DMS153 treated with DMSO at 0.1 percent for 48 hours (cell line): ENCODE results near the gene HCN2.
"Not testable (repeated sequence)": the region's sequence is repeated elsewhere in the genome, so short reads cannot be mapped to it uniquely, and the experiment has no call there.

Experiments
- DNase-seq: peaks from one replicate; lab custom pipeline; 2025; ENCODE audit not compliant: unreplicated experiment; lab: John Stamatoyannopoulos, UW

HCN2 gene

DNA sequence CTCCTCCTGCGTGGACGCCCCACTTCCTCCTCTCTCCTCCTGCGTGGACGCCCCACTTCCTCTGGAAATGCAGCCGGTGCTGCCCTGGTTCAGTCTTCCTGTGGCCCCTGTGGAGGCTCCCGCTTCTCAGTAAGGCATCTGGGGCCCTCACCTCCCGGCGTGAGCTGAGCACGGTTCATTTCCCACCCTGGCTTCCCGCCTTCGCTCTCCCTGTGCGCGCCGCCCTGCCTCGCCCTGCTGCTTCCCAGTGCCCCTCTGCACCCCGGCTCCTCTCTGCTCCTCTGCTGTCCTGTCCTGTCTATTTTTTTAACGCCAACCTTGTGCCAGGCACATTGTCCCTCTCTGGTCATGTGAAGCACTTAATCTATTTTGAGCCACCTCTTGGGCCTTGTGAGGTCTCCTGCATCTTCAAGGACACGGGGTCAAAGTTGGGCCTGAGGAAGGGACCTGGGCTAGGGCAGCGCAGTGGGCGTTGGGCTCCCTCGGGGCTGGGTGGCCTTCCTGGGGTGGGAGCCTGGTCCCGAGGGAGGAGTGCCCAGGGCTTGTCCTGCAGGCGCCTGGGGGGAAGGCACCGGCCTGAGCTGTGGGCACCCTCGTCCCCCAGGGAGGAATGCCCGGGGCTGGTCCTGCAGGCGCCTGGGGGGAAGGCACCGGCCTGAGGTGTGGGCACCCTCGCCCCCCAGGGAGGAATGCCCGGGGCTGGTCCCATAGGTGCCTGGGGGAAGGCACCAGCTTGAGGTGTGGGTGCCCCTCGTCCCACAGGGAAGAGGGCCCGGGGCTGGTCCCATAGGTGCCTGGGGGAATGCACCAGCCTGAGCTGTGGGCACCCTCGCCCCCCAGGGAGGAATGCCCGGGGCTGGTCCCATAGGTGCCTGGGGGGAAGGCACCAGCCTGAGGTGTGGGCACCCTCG lies 13.0 kb downstream of the HCN2 start:
- DNase-seq = no peak

DNA sequence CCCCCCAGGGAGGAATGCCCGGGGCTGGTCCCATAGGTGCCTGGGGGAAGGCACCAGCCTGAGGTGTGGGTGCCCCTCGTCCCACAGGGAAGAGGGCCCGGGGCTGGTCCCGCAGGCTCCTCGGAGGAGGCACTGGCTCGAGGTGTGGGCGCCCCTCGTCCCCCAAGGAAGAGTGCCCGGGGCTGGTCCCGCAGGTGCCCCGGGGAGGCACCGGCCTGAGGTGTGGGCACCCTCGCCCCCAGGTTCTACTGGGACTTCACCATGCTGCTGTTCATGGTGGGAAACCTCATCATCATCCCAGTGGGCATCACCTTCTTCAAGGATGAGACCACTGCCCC lies 13.6 kb downstream of the HCN2 start:
- DNase-seq = not testable (repeated sequence)

DNA sequence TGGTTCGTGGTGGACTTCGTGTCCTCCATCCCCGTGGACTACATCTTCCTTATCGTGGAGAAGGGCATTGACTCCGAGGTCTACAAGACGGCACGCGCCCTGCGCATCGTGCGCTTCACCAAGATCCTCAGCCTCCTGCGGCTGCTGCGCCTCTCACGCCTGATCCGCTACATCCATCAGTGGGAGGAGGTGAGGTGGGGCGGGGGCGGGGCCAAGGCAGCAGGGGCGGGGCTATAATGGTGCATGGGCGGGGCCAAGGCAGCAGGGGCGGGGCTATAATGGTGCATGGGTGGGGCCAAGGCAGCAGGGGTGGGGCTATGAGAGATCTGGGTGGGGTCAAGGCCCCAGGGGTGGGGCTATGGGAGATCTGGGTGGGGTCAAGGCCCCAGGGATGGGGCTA lies 14.1 kb downstream of the HCN2 start:
- not testable (repeated sequence) for DNase-seq

DNA sequence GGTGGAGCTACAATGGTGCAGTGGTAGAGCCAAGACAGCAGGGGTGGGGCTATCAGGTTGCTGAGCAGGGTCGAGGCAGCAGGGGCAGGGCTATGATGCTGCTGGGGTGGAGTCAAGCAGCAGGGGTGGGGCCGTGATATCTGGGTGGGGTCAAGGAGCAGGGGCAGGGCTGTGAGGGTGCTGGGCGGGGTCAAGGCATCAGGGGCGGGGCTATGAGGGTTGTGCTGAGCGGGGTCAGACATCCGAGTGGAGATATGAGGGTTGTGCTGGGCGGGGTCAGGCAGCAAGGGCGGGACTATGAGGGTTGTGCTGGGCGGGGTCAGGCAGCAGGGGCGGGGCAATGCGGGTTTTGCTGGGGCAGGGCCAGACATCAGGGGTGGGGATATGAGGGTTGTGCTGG lies 14.7 kb downstream of the HCN2 start:
- DNase-seq = no peak

DNA sequence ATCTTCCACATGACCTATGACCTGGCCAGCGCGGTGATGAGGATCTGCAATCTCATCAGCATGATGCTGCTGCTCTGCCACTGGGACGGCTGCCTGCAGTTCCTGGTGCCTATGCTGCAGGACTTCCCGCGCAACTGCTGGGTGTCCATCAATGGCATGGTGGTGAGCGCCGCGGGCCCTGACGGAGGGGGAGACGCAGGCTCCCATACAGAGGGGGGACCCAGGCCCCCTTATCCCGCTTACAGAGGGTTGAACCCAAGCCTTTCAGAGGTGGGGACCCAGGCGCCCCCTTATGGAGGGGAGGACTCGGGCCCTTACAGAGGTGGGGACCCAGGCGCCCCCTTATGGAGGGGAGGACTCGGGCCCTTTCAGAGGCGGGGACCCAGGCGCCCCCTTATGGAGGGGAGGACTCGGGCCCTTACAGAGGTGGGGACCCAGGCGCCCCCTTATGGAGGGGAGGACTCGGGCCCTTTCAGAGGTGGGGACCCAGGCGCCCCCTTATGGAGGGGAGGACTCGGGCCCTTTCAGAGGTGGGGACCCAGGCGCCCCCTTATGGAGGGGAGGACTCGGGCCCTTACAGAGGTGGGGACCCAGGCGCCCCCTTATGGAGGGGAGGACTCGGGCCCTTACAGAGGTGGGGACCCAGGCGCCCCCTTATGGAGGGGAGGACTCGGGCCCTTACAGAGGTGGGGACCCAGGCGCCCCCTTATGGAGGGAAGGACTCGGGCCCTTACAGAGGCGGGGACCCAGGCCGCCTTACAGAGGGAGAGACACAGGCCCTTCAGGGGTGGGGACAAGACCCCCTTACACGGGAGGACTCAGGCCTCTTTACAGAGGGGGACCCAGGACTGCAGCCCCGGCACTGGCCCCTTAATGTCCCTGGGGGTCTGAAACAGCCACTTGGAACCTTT lies 15.6 kb downstream of the HCN2 start:
- DNase-seq = not testable (repeated sequence)

DNA sequence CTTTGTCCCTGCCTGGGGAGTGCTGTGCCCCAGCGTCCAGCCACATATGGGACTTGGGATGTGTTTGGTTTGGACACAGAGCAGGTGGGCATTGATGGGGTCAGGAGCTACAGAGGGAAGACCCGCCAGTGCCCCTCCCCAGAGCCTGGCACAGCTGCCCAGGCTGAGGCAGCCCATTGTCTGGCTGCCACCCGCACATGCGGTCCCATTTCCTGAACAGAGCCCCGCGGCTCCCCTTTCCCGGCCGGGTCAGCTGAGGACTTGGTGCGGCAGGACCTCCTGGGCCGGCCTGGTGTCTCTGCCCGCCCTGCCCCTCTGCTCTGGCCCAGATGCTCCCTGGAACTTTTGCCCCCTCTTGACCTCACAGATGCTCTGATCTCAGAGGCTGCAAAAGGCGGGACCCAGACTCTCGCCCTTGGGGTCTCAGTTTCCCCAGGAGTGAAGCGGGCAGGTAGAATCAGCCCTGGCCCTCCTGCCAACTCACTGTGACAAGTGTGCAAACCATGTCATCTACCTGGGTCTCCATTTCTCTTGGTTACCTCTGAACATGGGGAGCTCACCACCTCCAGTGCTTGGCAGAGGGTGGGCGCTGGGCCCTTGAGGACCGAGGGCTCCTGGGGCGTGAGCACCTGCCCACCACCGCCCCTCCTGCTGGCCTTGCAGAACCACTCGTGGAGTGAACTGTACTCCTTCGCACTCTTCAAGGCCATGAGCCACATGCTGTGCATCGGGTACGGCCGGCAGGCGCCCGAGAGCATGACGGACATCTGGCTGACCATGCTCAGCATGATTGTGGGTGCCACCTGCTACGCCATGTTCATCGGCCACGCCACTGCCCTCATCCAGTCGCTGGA lies 17.8 kb downstream of the HCN2 start:
- DNase-seq = no peak

DNA sequence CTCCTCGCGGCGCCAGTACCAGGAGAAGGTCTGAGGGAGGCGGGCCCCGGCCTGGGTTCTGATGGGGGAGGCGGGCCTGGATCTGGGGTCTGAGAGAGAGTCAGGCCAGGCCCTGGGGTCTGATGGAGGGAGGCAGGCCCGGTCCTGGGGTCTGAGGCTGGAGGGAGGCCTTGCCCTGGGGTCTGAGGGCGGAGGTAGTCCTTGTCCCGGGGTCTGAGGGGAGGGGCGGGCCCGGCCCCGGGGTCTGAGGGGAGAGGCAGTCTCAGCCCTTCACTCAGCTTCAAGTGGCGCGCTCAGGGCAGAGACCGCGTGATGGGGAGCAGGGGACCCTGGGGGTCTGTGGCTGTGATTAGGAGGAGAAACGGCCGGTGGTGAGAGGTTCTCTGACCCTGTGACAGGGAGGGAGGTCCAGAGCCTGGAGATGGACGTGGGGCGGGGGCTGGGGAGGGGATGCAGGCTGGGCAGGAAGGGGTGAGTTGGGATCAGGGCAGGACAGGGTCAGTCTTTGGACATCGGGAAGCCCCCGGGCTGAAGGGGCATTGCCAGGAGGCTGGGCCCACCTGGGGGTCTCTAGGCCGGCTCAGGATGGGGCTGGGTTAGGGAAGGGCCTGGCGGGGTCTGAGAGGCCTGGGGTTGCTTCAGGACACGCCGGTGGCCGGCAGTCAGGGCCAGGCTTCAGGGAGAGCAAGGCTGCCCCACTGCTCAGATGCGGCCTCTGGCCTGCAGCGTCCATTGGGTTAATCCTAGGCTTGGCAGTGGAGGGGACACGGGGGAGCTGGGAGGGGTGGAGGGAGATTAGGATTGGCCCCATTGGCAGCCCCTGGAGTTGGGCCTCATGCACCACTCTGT lies 18.7 kb downstream of the HCN2 start:
- DNase-seq = no peak

DNA sequence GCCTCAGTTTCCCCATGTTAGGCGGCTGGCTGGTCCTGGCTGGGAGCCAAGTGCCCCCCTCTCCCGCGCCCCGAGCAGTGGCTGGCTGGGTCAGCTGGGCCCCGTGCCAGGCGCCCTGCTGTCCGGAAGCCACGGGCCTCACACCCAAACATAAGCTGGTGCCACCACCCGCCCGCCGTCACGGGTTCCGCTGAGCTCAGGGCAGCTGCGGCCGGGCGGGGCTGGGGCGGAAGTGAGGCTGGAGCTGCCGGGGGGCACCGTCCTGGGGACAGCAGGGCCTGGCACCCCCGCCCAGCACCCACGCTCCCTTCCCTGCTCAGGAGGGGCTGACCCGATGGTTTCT lies 19.3 kb downstream of the HCN2 start:
- no peak for DNase-seq

DNA sequence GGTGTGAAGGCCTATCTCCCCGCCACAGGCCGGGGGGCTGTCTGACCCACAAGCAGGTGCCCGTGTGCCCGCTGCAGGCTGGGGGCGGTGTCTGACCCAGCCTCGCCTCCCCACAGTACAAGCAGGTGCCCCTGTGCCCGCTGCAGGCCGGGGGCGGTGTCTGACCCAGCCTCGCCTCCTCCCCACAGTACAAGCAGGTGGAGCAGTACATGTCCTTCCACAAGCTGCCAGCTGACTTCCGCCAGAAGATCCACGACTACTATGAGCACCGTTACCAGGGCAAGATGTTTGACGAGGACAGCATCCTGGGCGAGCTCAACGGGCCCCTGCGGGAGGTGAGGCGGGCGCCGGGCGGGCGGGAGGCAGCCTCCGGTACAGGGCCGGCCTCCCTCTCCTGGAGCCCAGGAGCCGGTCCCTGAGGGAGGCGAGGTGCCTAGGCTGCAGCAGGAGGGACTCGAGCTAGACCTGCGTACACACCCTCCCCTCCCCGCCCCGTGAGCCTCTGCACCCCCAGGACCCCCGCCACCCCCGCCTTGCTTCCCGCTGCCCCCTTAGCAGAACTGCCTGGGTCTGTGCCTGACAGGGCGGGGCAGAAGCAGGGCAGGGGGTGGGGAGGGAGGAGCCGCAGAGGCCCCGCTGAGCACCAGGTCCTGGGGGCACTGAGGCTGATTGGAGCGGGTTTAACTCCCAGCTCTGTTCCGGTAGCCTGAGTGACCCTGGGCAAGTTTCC lies 20.6 kb downstream of the HCN2 start:
- no peak for DNase-seq

DNA sequence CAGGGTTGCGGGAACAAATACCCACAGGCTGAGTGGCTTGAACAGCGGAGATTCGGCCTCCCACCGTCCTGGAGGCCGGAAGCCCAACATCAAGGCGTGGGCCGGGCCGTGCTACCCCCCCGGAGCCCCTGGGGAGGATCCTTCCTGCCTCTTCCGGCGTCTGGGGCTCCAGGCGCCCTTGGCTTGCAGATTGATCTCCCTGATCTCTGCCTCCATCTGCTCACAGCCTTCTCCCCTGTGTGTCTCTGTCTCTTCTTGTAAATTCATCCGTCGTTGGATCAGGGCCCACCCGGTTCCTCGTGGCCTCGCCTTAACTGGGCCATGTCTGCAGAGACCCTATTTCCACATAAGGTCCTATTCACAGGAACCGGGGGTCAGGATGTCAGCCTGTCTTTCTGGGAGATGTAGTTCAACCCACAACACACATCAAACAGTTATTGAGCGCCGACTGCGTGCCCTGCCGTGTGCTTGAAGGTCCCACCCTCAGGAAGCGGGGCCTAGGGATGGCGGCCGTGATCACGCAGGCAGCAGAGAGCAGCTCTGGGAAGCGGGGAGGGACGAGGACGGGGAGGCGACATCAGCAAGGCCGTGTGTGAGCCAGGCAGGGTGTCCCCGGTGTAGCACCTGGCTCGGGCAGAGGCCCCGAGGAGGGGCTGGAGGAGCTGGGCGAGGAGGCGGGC lies 21.3 kb downstream of the HCN2 start:
- no peak for DNase-seq

DNA sequence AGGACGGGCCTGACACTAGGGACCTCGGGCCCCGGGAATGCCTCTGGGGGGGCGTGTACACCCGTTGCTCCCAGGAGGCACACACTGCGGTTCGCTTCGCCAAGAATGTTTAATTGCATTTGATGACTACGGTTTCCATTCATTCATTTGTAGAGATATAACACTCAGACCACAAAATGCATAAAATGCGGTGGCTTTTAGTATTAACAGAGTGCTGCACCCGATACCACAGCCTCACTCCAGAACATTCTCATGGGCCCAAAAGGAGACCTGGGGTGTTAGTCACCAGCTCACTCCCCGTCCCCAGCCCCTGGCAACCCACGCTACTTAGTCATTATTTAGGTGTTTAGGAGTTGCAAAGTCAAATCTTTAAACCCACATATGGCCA lies 21.8 kb downstream of the HCN2 start:
- DNase-seq = no peak

DNA sequence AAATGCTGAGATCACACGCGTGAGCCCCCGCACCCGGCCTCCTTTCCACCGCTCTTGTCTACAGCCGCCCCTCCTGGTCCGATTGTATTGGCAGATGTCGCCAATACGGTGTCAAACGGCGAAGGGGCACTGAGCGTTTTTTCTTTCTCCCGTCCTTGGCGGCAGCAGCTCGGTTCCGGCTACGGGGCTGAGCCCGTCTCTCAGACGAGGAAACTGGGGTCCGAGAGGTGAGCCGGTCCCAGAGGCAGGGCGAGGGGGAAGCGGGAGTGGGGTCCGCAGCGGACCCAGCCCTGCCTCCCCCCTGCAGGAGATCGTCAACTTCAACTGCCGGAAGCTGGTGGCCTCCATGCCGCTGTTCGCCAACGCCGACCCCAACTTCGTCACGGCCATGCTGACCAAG lies 23.3 kb downstream of the HCN2 start:
- DNase-seq = no peak

DNA sequence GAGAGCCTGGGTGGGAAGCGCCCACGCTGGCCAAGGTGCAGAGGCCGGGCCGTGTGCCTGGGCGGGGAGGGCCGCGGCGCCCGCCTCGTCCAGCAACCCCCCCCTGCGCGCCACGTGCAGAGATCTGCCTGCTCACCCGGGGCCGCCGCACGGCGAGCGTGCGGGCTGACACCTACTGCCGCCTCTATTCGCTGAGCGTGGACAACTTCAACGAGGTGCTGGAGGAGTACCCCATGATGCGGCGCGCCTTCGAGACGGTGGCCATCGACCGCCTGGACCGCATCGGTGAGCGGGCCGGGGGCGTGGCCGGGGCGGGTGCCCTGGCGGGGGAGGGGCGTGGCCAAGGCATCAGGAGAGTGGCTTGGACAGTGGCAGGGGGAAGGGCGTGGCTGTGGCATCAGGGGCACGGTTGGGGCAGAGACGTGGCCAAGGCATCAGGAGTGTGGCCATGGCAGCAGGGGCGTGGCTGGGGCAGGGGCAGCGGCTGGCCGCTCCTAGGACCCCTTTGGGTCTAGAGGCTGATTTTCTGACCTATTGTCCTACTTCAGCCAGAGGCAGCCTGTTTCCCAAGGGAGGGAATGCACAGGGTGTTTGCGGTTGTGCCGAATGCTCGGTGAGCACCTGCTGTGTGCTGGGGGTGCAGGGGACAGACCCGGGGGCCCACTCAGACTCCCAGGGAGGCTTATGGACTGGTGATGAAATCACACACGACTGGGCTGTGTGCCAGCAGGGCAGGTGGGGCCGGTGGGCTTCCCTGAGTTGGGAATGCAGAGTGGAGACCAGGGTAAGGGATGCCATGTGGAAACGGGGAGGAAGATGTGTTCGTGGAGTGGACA lies 24.3 kb downstream of the HCN2 start:
- DNase-seq = no peak

DNA sequence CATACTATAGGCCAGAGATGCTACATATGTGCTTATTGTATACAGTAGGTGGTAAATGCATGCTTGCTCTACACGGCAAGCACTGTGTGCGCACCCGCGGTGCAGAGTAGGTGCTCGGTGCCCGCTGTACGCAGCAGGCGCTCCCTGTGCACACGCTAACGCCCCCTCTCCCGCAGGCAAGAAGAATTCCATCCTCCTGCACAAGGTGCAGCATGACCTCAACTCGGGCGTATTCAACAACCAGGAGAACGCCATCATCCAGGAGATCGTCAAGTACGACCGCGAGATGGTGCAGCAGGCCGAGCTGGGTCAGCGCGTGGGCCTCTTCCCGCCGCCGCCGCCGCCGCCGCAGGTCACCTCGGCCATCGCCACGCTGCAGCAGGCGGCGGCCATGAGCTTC lies 25.9 kb downstream of the HCN2 start:
- DNase-seq = no peak

DNA sequence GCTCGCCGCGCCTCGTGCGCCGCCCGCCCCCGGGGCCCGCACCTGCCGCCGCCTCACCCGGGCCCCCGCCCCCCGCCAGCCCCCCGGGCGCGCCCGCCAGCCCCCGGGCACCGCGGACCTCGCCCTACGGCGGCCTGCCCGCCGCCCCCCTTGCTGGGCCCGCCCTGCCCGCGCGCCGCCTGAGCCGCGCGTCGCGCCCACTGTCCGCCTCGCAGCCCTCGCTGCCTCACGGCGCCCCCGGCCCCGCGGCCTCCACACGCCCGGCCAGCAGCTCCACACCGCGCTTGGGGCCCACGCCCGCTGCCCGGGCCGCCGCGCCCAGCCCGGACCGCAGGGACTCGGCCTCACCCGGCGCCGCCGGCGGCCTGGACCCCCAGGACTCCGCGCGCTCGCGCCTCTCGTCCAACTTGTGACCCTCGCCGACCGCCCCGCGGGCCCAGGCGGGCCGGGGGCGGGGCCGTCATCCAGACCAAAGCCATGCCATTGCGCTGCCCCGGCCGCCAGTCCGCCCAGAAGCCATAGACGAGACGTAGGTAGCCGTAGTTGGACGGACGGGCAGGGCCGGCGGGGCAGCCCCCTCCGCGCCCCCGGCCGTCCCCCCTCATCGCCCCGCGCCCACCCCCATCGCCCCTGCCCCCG lies 26.5 kb downstream of the HCN2 start:
- DNase-seq = no peak

DNA sequence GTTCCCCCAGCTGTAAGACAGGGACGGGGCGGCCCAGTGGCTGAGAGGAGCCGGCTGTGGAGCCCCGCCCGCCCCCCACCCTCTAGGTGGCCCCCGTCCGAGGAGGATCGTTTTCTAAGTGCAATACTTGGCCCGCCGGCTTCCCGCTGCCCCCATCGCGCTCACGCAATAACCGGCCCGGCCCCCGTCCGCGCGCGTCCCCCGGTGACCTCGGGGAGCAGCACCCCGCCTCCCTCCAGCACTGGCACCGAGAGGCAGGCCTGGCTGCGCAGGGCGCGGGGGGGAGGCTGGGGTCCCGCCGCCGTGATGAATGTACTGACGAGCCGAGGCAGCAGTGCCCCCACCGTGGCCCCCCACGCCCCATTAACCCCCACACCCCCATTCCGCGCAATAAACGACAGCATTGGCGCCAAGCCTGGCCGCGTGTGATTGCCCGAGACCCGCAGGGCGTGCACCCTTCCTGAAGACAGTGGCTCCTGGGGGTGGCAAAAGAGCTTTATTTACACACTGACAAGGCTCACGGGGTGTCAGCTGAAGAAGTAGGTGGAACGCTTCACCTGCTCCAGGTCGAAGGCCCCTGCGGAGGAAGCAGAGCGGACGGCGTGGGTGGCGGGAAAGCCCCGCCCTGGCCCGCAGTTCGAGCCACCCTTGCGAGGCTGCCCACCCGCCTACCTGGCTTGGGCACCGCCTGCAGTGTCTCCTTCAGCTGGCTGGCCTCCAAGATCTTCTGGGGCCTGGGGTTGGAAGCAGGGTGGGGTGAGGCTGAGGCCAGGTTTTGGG lies 27.3 kb downstream of the HCN2 start:
- no peak for DNase-seq
